Psoas muscle (tissue), 8 donors: ENCODE data around the gene POLR3GL. TPM values are rescaled to one million over a fixed set of nuclear protein-coding genes. Genes with fewer than 3 reads are reported as not detected.

Experiments
- ATAC-seq, 4 donors: fragments of 200-7000 bp; cut with Tn5 transposase; one replicate each; pipeline ENCODE4 v1.9.1; 2020; ENCODE audit warnings: moderate library complexity in 3 of 4, mild to moderate bottlenecking in 2 of 4
- DNase-seq, 2 donors: peaks; one replicate each; pipeline ENCODE4 v3.0.0-alpha.2; 2020
- H3K27ac ChIP-seq: fragments of 200-600 bp; one replicate; pipeline ENCODE4 v1.8.0; 2022
- H3K27me3 ChIP-seq, 3 donors: fragments of 200-600 bp in 1 of 3; one replicate each; pipeline versions ENCODE4 v1.6.1 to v1.8.0; 2013 to 2022; ENCODE audit warnings: low read length in 2 of 3, mild to moderate bottlenecking in 2 of 3, moderate library complexity in 1 of 3; ENCODE audit not compliant: insufficient read depth in 3 of 3
- H3K36me3 ChIP-seq, 2 donors: fragments of 200-600 bp in 1 of 2; one replicate each; pipeline versions ENCODE4 v1.6.1 to v1.8.0; 2013 to 2022; ENCODE audit warnings: low read depth in 1 of 2, mild to moderate bottlenecking in 1 of 2, moderate library complexity in 1 of 2; ENCODE audit not compliant: insufficient read depth in 1 of 2
- H3K4me1 ChIP-seq: fragments of 200-600 bp; one replicate; pipeline ENCODE4 v1.8.0; 2022
- H3K4me3 ChIP-seq: fragments of 200-600 bp; one replicate; pipeline ENCODE4 v1.8.0; 2022; ENCODE audit warnings: mild to moderate bottlenecking
- H3K9me3 ChIP-seq: fragments of 200-600 bp; one replicate; pipeline ENCODE4 v1.8.0; 2022
- WGBS, 3 donors: extraction: QIAGEN DNeasy Blood & Tissue Kit; methylation state at CpG; one replicate each; pipeline versions ENCODE4 v1.1.6 to v1.1.7; 2013; 5-methylcytosine and 5-hydroxymethylcytosine counted together
- intact Hi-C, 2 donors: fragments of 100-400 bp; cut with DNase I; formaldehyde crosslinking; loops; one replicate each; pipeline versions ENCODE4 v1.11.0 to v1.14.2; 2022
- polyA plus RNA-seq, 3 donors: library from polyadenylated mRNA; stranded (reverse); fragments of 200-250 nt; gene quantifications; one replicate each; pipeline ENCODE4 v1.2.3, GENCODE V29; 2013
- total RNA-seq, 4 donors: library from RNA; stranded (reverse); fragmentation: NEBNext Ultra II Directional in 2 of 4; extraction: Animal tissue kit (Norgen Biotek cat#: 25700) in 2 of 4; gene quantifications; one replicate each; pipeline versions ENCODE4 v1.2.1 to v1.2.4, GENCODE V29; 2021 to 2023
- TF ChIP-seq, protein P1 (sequence below): fragments of 200-600 bp; IDR thresholded peaks from one replicate; pipeline ENCODE4 v1.8.0; 2022; ENCODE audit warnings: antibody characterized with exemption
- donor health status: healthy with polysubstance abuse.
- donor health status: DM: no; HTN: no; CAD: no; lungs with moderate emphysema.
- donor health status: Bipolar disorder and iron deficiency.
- donor health status: healthy.
- donor health status: DM: yes; HTN: yes; CAD: no.
- donor health status: DM: no; HTN: no; CAD: no.
- donor health status: DM: no; HTN: no; CAD: no.
- donor health status: DM: yes; HTN: yes; CAD: no.

Gene POLR3GL
- total and polyA plus RNA-seq, 7 donors: 30.5 to 139 (median 59.9) TPM

DNA sequence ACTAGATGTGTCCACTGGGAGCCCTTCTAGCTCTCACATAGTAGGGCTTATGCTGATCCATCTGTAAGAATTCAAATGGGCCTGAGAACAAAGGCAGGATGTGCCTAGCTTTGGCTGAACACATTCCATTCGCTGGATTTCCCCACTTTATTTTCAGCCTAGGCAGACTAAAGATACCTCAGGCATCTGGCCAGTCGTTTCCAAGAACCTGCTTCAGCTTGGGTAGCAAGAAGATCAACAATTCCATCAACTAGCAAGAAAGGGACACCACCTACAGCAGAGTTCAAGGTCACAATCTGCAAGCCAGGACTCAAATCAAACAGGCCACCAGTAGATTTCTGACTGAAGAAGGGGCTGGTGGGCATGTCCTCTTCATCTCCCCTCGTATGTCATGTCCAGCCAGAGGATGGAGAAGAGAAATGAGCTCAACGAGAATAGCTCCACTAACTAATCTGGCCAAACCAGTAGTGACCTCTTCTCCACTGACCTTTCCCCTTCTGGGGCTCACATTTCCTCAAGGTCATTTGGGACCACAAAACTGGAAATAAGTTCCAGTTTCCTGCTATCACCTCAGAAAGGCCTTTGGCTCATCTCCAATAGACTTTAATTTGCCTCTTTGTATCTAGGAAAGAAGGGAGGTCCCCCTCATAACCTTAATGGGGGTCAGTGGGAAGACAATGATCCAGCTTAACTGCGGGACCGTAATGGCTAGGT, 17.7 kb downstream of the POLR3GL start:
- 18 to 30% (median 27%) methylated on average over 6 of the region's 6 CpGs for WGBS, 3 donors
- TF ChIP-seq, protein P1, sequence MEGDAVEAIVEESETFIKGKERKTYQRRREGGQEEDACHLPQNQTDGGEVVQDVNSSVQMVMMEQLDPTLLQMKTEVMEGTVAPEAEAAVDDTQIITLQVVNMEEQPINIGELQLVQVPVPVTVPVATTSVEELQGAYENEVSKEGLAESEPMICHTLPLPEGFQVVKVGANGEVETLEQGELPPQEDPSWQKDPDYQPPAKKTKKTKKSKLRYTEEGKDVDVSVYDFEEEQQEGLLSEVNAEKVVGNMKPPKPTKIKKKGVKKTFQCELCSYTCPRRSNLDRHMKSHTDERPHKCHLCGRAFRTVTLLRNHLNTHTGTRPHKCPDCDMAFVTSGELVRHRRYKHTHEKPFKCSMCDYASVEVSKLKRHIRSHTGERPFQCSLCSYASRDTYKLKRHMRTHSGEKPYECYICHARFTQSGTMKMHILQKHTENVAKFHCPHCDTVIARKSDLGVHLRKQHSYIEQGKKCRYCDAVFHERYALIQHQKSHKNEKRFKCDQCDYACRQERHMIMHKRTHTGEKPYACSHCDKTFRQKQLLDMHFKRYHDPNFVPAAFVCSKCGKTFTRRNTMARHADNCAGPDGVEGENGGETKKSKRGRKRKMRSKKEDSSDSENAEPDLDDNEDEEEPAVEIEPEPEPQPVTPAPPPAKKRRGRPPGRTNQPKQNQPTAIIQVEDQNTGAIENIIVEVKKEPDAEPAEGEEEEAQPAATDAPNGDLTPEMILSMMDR: no peak
- H3K36me3 ChIP-seq: no peaks in the 10 kb centered on the region
- ATAC-seq (peak in 1 of 4 donors; percentile 13), DNase-seq (peak in 1 of 2 donors; percentile 50)
- H3K27ac ChIP-seq: peak overlapping the region; percentile 98
- H3K4me3 ChIP-seq: peak overlapping the region; percentile 49
- H3K9me3 ChIP-seq: no peaks in the 10 kb centered on the region
- no peaks in the 10 kb centered on the region for H3K27me3 ChIP-seq
- peaks cover 90% of the 10 kb centered on the region for H3K4me1 ChIP-seq
- intact Hi-C loops: loop anchor here (2.0 kb wide), 2 partner anchors 15 to 23 kb away; partner anchors contain the start of gene TXNIP (in 1 of the 2)

DNA sequence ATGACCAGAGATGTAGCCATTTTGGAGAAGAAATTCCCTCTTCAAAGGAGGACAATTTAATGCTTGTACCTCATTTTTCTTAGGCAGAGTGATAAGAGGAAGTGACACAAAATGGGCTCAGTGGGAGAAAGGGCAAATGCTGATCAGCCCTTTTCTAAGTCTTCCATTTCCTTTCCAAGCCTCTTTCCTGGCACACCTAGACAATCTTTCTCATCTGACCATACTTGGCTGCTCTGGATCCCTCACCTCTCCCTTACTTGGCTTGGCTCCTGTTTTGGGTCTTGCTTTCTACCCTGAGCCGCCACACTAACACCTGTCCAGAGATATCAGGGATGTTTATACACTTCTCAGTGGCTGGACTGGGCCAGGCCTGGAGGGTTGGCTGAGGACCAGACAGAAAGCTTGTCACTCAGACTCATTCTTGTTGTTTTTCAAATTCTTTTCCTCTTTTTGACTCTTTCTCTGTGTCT, 18.8 kb downstream of the POLR3GL start:
- H3K27ac ChIP-seq: peak overlapping the region; percentile 98
- no peaks in the 10 kb centered on the region for H3K36me3 ChIP-seq
- TF ChIP-seq, protein P1: no peak
- 18 to 36% (median 27%) methylated on average over 1 of the region's 1 CpG for WGBS, 3 donors
- H3K4me1 ChIP-seq: peaks cover 82% of the 10 kb centered on the region
- DNase-seq: peak; percentile 63 to 86
- no peaks in the 10 kb centered on the region for H3K9me3 ChIP-seq
- peak; percentile 49 to 54 (median 53) for ATAC-seq
- H3K4me3 ChIP-seq: peak overlapping the region; percentile 49
- H3K27me3 ChIP-seq: no peaks in the 10 kb centered on the region
- intact Hi-C loops: loop anchor here (2.0 kb wide), 2 partner anchors 14 to 22 kb away; partner anchors contain the start of gene TXNIP (in 1 of the 2)

DNA sequence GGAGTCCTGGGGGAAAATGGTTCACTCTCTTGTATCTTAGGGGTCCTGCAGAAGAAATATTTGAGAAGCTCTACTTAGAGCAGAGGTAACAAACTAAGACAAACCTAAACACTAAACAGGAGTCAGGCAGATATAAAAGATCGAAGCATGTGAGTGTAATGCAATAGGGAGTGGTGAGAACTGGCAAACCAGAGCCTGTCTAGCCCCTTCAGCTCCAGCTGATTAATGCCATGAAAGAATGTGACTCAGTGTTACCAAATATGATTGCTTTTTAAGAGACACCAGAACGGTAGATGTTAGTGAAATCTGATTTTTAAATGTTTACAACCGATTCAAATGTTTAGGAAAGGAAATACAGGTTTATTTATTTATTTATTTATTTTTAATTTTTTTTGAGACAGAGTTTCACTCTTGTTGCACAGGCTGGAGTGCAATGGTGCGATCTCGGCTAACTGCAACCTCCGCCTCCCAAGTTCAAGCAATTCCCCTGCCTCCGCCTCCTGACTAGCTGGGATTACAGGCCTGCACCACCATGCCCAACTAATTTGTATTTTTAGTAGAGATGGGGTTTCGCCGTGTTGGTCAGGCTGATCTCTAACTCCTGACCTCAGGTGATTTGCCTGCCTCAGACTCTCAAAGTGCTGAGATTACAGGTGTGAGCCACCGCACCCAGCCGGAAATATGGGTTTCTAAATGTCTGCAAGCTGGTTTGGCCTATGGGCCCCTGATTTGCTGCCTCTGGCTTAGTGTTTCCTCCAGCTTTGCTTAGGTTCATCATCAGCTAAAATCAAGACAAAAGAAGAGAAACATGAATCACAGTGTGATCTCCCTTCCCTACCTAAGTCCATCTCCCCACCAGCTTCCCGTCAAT, 19.7 kb downstream of the POLR3GL start:
- Histone ChIP-seq H3K4me1 (peaks cover 73% of the 10 kb centered on the region), H3K27ac (peak overlapping the region; percentile 98), H3K4me3 (peak overlapping the region; percentile 49), H3K27me3 (no peaks in the 10 kb centered on the region), H3K9me3 (no peaks in the 10 kb centered on the region), H3K36me3 (no peaks in the 10 kb centered on the region)
- 27 to 58% (median 40%) methylated on average over 12 of the region's 12 CpGs for WGBS, 3 donors
- DNase-seq (peak in 1 of 2 donors; percentile 48), ATAC-seq (no peak)
- intact Hi-C loops: loop anchor here (2.0 kb wide), 2 partner anchors 13 to 21 kb away; partner anchors contain the start of gene TXNIP (in 1 of the 2)
- TF ChIP-seq, protein P1: no peak

DNA sequence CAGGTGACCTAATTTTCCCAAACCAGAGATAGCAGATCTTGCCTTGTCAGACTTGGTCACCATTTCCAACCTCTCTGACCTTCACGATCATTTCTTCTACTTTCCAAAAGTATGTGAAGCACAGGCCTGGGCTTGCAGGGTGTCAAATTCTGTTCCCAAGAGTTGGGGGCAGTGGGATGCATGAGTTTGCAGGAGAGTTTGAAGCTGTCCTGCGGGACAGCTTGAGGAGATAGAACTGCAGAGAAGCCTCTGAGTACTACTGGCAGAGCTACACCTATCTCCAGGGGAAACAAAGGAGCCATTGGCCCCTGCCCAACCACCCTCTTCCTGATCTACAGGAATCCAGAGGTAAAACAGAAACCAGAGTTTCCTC, 20.6 kb downstream of the POLR3GL start:
- ATAC-seq (peak in 2 of 4 donors; percentile 1 to 13), DNase-seq (peak; percentile 47 to 56)
- Histone ChIP-seq H3K9me3 (no peaks in the 10 kb centered on the region), H3K27me3 (no peaks in the 10 kb centered on the region), H3K4me3 (peak overlapping the region; percentile 49), H3K4me1 (peaks cover 66% of the 10 kb centered on the region), H3K36me3 (no peaks in the 10 kb centered on the region), H3K27ac (peak overlapping the region; percentile 98)
- TF ChIP-seq, protein P1: no peak
- WGBS, 3 donors: 13 to 21% (median 14%) methylated on average over 2 of the region's 2 CpGs
- intact Hi-C loops: no loop called here
